Activated CD8-positive, alpha-beta memory T cell treated with anti-CD3 and anti-CD28 coated beads for 36 hours (primary cell): Measurements from ENCODE around the gene SATB1. TPM values are rescaled to one million over a fixed set of nuclear protein-coding genes. Genes with fewer than 3 reads are reported as not detected.

ENCODE experiments used
- CTCF ChIA-PET: fragments of 350-600 bp; sonication (Branson Sonifier 250); formaldehyde crosslinking; loops from one replicate; lab custom pipeline; 2021; ENCODE audit warnings: antibody characterized with exemption; lab: Charles Lee
- POLR2A ChIA-PET: fragments of 350-600 bp; sonication (Branson Sonifier 250); formaldehyde crosslinking; loops from one replicate; lab custom pipeline; 2021; ENCODE audit warnings: antibody characterized with exemption; lab: Charles Lee
- total RNA-seq, 2 experiments: library from RNA; stranded (reverse); gene quantifications; one replicate each; pipeline ENCODE4 v1.2.3, GENCODE V29; 2021

SATB1 gene
- total RNA-seq, 2 experiments from 2014 or later = 159 to 172 TPM

DNA sequence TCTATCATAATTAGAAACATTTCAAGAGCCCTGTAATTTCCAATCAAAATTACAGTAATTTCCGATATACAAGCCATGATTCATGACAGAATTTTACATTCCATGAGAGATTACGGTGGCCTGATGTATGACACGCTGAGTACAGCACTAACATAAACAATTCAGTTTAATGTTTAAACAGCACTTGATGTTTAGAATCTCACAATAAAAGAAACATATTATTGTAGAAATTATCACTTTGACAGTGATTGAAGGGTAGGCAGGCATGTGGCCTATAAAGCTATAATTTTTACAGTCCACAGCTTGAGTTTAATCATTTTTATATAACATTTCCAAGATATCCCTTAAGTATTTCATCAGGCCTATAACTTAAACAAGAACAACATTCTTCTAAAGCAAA is 48.5 kb downstream of the SATB1 start:
- POLR2A ChIA-PET = no interaction called here
- CTCF ChIA-PET = no interaction called here

DNA sequence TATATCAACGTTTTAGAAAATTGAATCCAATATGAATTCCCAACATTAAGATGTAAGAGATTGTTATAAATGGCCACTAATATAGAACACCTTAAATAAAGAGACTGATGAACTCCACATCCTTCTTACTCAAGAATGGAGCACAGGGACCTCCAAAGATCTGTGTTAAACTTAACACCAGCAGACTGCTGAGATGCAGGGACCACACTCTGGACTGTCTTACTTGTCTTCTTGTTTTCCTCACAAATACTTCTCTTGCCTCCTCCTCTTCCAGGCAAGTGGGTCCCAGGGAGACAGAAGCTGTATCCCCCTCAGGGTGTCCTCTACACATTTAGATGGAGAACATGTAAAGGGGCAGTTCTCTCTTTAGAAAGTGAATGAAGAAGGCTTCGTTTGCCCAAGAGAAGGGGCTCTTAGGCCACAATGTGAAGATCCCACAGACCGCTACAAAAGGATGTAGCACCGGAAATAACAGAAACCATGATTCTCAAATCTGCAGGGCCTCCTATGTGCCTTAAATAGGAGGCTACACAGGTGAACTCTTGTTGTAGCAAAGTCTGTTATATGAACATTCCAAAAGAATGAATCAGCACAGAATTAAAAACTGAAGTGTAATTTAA is 52.2 kb downstream of the SATB1 start:
- CTCF ChIA-PET = no interaction called here
- POLR2A ChIA-PET = no interaction called here

DNA sequence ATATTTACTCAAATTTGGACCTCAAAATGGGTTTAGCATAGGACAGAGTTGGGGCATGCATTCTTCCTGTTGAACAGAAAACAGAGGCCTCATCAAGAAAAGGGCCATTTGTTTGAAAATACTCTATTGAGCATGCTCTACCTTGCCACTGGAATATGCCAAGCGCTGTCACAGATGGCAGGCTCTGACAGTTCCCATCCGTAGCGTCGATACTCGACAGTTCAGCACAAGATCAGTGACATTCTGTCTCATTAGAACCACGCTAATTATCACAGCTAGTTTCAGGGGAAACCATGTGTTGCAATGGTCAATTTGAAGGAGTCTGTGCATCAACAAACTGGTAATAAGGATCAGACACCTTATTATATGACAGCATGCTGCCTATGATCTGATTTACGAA is 54.5 kb downstream of the SATB1 start:
- POLR2A ChIA-PET = no interaction called here

DNA sequence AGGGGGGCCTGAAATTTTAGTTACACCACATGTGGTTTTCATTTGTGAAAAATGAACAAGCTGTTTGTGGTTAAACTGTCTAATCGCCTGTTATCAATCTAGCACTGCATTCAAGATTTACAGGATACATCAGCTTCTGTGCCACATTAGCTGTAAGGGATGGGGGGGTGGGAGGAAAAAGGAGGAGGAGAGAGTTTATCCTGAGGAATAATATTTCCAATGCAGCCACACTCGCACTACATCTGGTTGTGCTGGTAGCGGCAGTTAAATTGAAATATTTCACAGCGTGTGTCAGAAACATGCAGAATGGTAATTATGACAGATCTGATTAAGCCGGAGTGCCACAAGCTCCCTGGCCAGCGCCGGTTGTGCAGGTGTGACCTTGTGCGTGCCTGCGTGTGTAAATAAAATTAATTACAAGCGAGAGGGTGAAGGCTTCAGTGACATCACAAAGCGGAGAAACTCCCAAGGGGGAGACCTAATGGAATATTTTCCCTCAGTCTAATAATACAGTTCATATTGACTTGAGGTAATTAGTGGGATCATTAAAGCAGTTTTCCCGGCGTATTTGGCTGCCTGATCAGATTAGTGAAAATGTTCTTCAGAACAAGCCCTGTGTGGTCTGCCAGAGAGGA is 55.5 kb downstream of the SATB1 start:
- POLR2A ChIA-PET = interaction anchor here (0.6 kb wide), 1 partner anchor 359 kb away, joined by 3 read pairs; no protein-coding TSS in a partner anchor
- CTCF ChIA-PET = no interaction called here

More for the DNA sequence above, 54.5 kb downstream of the SATB1 start:
- CTCF ChIA-PET = no interaction called here

DNA sequence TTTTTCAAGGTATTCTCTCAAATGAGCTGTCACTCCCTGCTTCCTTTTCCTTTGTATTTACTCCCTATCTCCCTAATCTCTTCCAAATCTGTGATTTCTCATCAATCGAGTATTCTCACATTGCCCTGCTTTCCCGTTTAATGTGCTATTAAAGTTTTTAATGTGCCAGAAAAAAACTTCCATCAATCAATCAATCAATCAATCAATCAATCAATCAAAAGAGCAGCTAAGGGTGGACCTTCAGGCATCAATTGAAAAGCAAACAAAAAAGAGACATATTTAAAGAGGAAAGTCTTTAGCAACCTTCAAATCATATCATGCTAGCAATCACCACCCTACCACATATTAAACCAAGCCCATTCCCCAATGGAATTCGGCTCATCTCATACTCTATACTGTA is 58.9 kb downstream of the SATB1 start:
- CTCF ChIA-PET = no interaction called here

DNA sequence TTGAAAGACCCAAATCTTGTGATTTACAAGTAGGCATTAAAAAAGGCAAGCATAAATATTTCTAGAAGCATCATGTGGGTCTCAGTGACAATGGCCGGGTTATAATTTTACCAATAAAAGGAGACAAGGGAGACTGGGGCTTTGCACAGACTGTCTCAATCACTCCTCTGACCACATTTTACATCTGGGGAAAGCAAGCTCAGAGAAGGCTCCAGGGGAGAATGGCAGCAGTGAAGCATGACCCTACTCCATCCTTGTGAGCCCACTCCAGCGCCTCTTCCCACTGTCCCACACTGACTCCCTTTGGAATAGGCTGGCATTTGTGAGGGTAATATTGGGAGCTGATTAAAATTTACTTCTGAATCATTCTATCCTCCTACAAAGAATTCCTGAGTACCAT is 61.8 kb downstream of the SATB1 start:
- POLR2A ChIA-PET = no interaction called here
- CTCF ChIA-PET = no interaction called here

More for the DNA sequence above, 58.9 kb downstream of the SATB1 start:
- POLR2A ChIA-PET = no interaction called here

DNA sequence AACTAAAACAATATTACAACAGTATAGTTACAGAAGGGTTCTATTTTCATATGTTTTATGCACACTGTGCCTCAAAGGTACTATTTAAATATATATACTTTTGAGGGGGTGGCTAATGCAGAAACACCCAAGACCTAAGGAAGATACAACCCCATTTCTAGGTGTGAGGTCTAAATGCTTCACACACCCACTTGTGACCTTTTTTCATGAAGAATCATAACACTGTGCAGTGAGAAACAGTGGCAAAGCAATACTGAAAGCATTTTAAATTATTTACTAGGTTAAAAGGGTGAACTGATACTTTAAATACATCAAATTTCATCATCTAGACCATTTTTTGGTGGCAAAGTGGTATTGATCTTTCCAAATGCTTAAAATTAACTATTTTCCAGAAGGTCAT is 67.4 kb downstream of the SATB1 start:
- POLR2A ChIA-PET = no interaction called here

DNA sequence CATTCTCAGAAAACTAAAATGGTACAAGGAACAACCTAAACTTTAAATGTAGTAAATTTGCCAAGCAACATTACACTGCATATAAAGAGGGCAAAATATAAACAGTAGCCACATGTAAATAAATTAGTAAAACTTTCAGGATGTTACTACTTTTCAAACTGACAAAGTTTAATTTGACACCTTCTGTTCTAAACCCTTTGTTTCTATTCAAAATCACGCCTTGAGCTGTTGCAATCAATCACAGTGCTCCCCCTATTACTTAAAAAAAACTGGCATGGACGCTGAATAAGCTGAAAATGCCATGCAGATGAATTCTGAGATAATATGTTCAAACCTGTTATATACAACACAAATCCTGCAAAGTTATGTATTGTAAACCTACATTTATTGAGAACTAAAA is 69.3 kb downstream of the SATB1 start:
- ChIA-PET POLR2A (no interaction called here), CTCF (no interaction called here)

More for the DNA sequence above, 67.4 kb downstream of the SATB1 start:
- CTCF ChIA-PET = no interaction called here

DNA sequence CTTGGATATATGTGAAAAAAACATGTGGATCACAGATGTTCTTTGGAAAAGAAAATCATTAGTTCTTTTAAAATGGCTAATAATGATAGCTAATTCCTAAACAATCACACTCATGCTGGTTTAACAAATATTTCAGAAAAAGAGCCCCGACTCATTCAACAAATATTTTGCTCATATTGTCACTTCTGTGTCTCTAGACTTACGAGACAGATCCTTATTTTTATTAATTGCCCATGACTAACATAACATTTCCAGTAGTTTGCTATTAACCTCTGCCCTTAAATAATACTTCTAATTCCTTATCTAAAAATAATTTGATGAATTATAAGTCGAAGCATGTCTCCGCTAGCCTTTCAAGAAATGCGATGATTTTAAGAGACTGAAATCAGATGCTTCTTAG is 70.4 kb downstream of the SATB1 start:
- POLR2A ChIA-PET = no interaction called here
- CTCF ChIA-PET = no interaction called here

DNA sequence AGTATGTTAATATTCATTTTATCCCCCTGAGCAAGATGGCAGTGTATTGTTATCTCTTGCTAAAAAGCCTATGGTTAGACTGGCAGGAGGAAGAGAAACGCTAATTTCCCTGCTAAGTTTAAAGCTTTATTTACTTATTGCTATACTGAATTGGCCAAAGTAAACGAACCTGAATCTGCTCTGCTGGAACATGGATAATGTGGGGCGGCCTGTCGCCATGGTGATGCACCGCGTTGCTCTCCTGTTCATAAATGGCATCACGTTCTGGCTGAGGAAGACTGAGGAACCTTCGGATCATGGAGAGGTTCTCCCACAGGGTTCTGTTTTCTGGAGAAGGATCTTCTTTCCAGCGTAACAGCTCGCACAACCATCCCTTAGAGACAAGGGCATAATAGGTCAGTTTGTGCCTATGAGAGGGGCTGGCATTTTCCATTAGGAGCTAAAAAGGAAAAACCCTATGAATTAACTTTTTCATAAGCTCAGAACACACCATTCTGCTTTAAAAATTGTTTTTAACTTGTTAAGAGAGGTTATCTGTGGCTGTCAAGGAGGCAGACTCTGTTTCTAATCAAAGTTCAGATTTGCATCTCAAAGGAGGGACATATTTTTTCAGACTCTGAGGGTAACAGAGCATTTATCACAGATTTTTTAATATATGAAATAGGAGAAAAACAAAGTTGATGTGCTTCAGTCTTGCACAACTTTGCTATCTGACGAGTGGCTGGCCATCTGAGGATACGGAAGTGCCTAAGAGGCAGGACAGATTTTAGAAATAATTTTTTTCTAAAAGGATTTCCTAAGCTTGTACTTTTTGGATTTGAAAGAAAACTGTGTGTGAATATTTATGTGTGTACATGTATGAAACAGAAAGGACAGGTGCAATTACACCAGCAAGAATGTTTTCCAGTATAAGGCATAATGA is 73.1 kb downstream of the SATB1 start:
- ChIA-PET CTCF (no interaction called here), POLR2A (no interaction called here)

DNA sequence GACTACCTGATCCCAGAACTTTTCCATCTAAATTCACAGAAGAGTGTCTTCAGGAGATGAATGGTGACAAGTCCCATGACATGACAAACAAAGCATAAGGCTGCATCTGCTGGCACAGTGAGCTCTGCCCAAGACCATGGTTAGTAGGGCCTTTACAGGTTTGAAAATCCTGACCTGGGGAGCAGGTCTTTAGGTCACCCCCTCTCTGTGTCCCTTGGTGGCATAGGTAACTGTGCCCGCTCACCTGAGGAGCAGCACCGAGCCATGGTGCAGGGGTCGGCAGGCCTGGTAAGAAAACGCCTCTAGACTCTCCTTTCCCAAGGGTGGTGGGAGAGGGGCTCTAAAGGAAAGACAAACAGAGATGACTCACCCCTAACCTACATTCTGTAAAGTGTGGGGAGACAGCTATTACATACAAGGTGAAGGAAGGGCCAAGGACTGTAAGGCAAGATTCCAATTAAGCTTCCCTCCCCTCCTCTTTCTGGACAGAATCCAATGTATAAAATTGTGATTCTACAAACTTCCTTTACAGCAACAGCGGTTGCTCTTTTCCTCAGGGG is 74.0 kb downstream of the SATB1 start:
- ChIA-PET CTCF (no interaction called here), POLR2A (no interaction called here)

DNA sequence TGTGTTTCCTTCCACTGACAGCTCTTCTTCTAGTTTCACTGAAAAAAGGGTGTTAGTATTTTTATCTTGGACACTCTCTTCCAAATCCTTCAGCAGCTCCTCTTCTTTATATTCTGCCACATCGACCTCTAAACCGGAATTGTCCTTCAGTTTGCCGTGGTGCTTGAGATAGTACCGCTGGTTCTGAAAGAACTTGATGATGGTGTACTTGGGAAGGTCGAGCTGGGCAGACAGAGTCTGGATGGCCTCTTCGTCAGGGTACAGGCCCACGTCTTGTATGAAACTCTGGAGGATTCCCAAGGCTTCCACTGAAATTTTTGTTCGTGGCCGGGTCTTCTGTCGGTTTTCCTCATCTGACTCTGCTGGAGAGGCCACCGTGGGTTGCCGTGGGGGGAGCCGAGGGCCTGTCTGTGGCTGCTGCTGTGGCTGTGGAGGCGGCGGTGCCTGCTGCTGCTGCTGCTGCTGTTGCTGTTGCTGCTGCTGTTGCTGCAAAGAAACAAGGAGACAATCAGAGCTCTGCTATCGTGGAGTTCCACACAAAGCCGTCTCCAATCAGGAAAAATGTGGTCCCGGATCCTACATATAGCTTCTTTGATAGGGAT is 75.8 kb downstream of the SATB1 start:
- CTCF ChIA-PET = no interaction called here
- POLR2A ChIA-PET = no interaction called here

DNA sequence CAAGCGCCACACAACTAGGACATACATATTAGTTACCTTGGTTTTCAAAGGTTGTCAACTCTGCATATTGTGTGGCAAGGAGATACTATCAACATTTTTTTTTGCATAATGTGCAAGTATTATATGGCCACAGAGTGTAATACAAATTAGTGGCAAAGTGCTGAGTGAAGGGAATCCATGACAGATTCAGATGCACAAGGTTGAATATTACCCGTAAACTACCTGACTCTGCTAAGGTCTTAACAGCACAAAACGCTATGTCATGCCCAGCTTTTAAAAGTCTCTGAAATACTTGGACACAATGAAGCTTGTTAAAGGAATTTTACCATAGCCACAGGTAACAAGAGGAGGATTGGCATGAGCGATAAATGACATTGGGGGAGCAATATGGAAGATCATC is 79.0 kb downstream of the SATB1 start:
- POLR2A ChIA-PET = no interaction called here
- CTCF ChIA-PET = no interaction called here

DNA sequence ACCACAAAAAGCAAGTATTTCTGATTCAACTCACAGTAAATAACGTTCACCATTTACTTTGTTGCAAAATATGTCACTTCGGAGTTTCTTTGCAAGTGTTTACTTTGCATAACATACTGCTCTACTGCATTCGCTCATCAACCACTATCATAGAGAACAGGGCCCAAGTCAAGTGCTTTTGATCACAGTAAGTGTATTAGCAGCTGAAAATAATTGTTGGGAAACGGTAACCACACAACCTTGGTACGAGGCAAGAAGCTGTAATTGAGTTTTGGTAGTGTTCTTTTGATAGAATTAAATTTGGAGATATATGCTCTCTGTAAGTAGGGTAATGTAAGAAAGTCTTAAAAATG is 80.1 kb downstream of the SATB1 start:
- CTCF ChIA-PET = no interaction called here
- POLR2A ChIA-PET = no interaction called here

DNA sequence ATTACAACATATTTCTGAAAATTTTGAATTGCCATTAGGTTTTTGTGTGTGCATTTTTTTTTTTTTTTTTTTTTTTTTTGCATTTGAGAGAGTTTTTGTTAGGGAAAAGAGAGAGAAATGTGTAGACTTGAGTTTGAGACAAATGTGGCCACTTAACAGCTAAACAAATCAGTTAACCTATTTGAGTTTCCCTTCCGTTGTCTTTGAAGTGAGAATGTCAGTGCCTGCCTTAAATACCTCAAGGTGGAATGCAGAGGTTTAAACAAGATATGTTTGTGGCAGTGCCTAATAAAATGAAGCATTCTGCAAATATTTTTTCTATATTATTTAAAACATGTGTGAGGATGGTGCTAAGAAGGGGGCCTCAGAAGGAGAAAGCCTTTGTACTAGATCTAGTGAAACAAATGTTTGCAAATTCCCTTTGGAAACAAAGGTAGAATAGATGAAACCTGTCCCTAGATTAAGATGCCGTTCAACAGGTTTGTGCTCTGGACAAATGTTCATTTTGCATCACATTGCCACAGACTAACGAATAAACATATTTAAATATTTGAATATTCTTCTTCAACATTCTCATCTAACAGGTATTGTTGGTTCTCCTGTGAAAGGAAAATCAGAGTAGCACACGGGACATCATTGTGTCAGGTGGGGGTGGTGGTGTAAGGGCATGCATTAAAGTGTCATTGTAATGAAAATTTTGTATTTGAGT is 80.7 kb downstream of the SATB1 start:
- POLR2A ChIA-PET = no interaction called here
- CTCF ChIA-PET = no interaction called here

DNA sequence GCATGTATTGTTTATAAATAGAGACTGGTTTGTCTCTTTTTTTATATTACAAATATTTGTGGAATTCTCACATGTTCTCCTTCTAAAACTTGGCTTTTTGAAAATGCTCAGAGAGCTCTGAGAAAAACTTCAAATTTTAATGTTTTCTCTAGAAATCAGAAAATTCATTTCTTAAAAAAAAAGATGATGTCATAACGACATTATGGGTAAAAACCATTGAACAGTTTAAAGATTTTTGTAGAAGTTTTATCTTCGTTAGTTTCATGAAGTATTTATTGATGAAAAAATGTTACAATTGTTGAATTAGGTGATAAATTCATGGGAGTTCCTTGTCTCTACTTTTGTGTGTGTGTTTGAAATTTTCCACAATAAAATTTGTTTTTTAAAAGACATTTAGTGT is 81.3 kb downstream of the SATB1 start:
- ChIA-PET POLR2A (no interaction called here), CTCF (no interaction called here)

DNA sequence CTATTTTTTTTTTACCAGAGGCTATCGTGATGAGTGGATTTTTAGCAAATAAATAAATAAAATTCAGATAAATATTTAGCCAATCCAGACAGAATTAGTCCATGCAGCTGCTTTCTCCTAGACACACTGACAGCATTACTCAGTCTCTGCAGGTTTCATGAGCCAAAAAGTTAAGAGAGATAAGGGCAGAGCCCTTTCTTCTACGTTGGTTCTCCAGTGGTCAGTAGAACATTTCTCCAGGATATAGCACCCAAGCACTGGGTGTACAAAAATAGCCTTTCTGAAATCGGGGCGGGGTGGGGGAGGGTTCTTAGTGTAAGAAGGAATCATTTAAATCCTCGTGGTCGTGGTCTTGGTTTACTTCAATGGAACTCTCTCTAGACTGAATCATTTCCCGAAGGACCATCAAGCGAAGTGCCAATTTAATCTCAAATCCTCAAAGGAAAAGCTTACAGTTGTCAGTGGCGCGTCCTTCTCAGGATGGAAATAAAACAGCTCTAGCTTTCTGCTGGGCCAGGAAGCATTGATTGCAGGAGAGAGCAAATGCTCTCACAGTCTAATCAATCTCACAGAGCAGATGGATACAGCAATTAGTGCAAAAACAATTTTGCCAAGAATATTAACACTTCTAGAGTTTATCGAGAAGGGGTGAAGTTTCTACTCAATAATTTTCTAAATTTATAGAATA is 86.2 kb downstream of the SATB1 start:
- POLR2A ChIA-PET = no interaction called here

DNA sequence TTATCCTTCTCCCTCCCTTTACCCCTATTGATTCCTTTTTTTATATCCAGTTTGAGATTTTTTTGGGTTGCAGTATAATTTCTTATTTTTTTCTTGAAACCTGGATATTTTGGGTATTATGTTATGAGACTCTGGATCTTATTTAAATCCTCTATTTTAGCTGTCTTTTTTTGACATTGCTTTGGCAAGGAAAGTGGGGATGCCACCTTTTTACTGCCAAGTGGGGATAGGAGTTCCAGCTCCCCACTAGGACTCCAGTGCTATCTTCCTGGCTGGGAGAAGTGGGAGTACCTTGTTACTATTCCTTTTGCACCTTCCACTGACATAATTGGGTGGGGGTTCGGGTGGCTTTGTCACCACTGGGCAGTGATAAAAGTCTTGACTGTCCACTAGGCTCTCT is 87.9 kb downstream of the SATB1 start:
- ChIA-PET POLR2A (no interaction called here), CTCF (no interaction called here)

More for the DNA sequence above, 86.2 kb downstream of the SATB1 start:
- CTCF ChIA-PET = no interaction called here
